Liver (tissue), 3 donors: ENCODE data around the gene RPS26.

Experiments
- GABPA ChIP-seq, 2 donors: IDR thresholded peaks in 1 of 2; conservative IDR thresholded peaks in 1 of 2; 2 replicates each; pipeline ENCODE4 v1.6.1; 2016; ENCODE audit warnings: antibody characterized with exemption in 2 of 2, mild to moderate bottlenecking in 1 of 2, moderate library complexity in 1 of 2
- RAD21 ChIP-seq, 2 donors: IDR thresholded peaks; 2 replicates each; pipeline ENCODE4 v1.6.1; 2016; ENCODE audit warnings: antibody characterized with exemption in 2 of 2, mild to moderate bottlenecking in 2 of 2
- SP1 ChIP-seq: IDR thresholded peaks from 2 replicates; pipeline ENCODE4 v1.6.1; 2018; ENCODE audit warnings: antibody characterized with exemption, mild to moderate bottlenecking
- ZBTB33 ChIP-seq: IDR thresholded peaks from 2 replicates; pipeline ENCODE4 v1.6.1; 2016; ENCODE audit warnings: antibody characterized with exemption
- TF ChIP-seq, protein P1 (sequence below): fragments of 150-350 bp; IDR thresholded peaks from 2 replicates; pipeline ENCODE4 v1.5.1; 2017; ENCODE audit warnings: improper control_type of control experiment, low read depth, low read length; ENCODE audit not compliant: missing input control
- TF ChIP-seq, protein P2 (sequence below): IDR thresholded peaks from 2 replicates; pipeline ENCODE4 v1.6.1; 2016; ENCODE audit warnings: antibody characterized with exemption
- donor health status: healthy.
- donor health status: healthy.

DNA sequence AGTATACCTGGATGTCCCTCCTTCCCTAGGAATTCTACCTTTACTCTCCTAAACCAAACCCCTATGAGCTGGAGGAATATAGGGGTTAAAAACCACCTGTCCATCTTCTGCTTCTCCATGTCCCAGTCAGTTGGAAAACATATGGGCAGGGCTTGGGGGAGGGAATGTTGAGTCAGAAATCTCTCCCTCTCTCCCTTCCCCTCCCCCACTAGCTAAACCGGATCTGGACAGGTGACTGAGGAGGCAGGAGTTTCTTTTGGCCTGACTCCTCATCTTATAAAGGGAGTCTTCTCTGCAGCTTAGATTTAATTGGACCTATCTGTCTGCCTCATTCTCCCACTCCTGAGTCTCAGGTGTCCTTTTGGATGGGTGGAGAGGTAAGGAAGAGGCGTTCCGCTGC is 44.4 kb downstream of the RPS26 start:
- TF ChIP-seq, protein P1, sequence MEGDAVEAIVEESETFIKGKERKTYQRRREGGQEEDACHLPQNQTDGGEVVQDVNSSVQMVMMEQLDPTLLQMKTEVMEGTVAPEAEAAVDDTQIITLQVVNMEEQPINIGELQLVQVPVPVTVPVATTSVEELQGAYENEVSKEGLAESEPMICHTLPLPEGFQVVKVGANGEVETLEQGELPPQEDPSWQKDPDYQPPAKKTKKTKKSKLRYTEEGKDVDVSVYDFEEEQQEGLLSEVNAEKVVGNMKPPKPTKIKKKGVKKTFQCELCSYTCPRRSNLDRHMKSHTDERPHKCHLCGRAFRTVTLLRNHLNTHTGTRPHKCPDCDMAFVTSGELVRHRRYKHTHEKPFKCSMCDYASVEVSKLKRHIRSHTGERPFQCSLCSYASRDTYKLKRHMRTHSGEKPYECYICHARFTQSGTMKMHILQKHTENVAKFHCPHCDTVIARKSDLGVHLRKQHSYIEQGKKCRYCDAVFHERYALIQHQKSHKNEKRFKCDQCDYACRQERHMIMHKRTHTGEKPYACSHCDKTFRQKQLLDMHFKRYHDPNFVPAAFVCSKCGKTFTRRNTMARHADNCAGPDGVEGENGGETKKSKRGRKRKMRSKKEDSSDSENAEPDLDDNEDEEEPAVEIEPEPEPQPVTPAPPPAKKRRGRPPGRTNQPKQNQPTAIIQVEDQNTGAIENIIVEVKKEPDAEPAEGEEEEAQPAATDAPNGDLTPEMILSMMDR = no peak
- TF ChIP-seq, protein P2, sequence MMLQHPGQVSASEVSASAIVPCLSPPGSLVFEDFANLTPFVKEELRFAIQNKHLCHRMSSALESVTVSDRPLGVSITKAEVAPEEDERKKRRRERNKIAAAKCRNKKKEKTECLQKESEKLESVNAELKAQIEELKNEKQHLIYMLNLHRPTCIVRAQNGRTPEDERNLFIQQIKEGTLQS = no peak
- TF ChIP-seq ZBTB33 (no peak), SP1 (no peak), GABPA (IDR thresholded peaks at IDR 0.05 in 1 of 2, conservative IDR thresholded peaks at IDR 0.05 in 1 of 2) (no peak), RAD21 (IDR thresholded peaks at IDR 0.05) (no peak)
